HEK293 (cell line): ENCODE measurements around the gene MFSD2A.
A peak's percentile ranks its signal among the peaks of the same experiment; 100 is the strongest.

Experiments
- CTCF ChIA-PET: fragments of 350-600 bp; formaldehyde crosslinking; extraction: SDS; loops from one replicate; lab custom pipeline; 2021; ENCODE audit warnings: antibody characterized with exemption; lab: Yijun Ruan, JAX
- POLR2A ChIA-PET: fragments of 300-600 bp; formaldehyde crosslinking; extraction: SDS; loops from one replicate; lab custom pipeline; 2020; ENCODE audit warnings: antibody characterized with exemption, inconsistent platforms; lab: Yijun Ruan, JAX
- H3K27ac ChIP-seq: fragments of 200-500 bp; sonication (Bioruptor generic); 2 replicates; pipeline ENCODE4 v1.5.1; 2014; ENCODE audit warnings: low read depth, low read length, control low read depth, inconsistent platforms; ENCODE audit errors: extremely low read depth
- H3K36me3 ChIP-seq, 2 experiments: fragments of 200-500 bp in 1 of 2; sonication (Bioruptor generic) in 1 of 2; 1 replicate in 1 of 2; 2 replicates in 1 of 2; pipeline ENCODE4 v1.5.1; 2014 to 2017; ENCODE audit warnings: inconsistent platforms in 2 of 2, low read length in 2 of 2; ENCODE audit not compliant: control insufficient read depth in 2 of 2, insufficient read depth in 1 of 2
- H3K4me1 ChIP-seq: fragments of 200-500 bp; sonication (Bioruptor generic); 2 replicates; pipeline ENCODE4 v1.5.1; 2014; ENCODE audit warnings: mild to moderate bottlenecking, low read length, inconsistent platforms; ENCODE audit not compliant: control insufficient read depth, insufficient read depth
- H3K4me3 ChIP-seq: 2 replicates; pipeline ENCODE4 v1.5.1; 2011; ENCODE audit warnings: low read depth, mild to moderate bottlenecking, control low read depth, low read length, moderate library complexity
- H3K9me3 ChIP-seq: fragments of 200-500 bp; sonication (Bioruptor generic); 2 replicates; pipeline ENCODE4 v1.5.1; 2014; ENCODE audit warnings: low read depth, low read length, inconsistent platforms; ENCODE audit not compliant: control insufficient read depth, insufficient read depth
- GLIS1 ChIP-seq: fragments of 450-650 bp; formaldehyde crosslinking; IDR thresholded peaks from 2 replicates; pipeline ENCODE4 v1.5.1; 2016; ENCODE audit warnings: missing biosample characterization, missing genetic modification characterization
- HOXD13 ChIP-seq: sonication (generic); formaldehyde crosslinking; IDR thresholded peaks from 2 replicates; pipeline ENCODE4 v1.8.0; 2022; ENCODE audit warnings: missing genetic modification reagents, borderline replicate concordance
- MEIS1 ChIP-seq: sonication (generic); formaldehyde crosslinking; IDR thresholded peaks from 2 replicates; pipeline ENCODE4 v1.8.1; 2022; ENCODE audit warnings: missing genetic modification reagents, mild to moderate bottlenecking, borderline replicate concordance
- OVOL3 ChIP-seq: fragments of 450-650 bp; formaldehyde crosslinking; IDR thresholded peaks from 2 replicates; pipeline ENCODE4 v1.5.1; 2016; ENCODE audit warnings: missing biosample characterization, missing genetic modification characterization
- ZBTB1 ChIP-seq: fragments of 450-650 bp; formaldehyde crosslinking; IDR thresholded peaks from 2 replicates; pipeline ENCODE4 v1.5.1; 2016; ENCODE audit warnings: missing biosample characterization, missing genetic modification characterization
- ZBTB7A ChIP-seq: fragments of 450-650 bp; formaldehyde crosslinking; IDR thresholded peaks from 2 replicates; pipeline ENCODE4 v1.5.1; 2016; ENCODE audit warnings: low read depth, missing biosample characterization, missing genetic modification characterization
- ZNF202 ChIP-seq: fragments of 450-650 bp; formaldehyde crosslinking; IDR thresholded peaks from 2 replicates; pipeline ENCODE4 v1.5.1; 2016; ENCODE audit warnings: missing biosample characterization, missing genetic modification characterization, borderline replicate concordance
- ZNF223 ChIP-seq: fragments of 450-650 bp; formaldehyde crosslinking; IDR thresholded peaks from 2 replicates; pipeline ENCODE4 v1.5.1; 2016; ENCODE audit warnings: missing biosample characterization, missing genetic modification characterization
- ZNF24 ChIP-seq: fragments of 450-650 bp; formaldehyde crosslinking; IDR thresholded peaks from 2 replicates; pipeline ENCODE4 v1.5.1; 2016; ENCODE audit warnings: missing biosample characterization, missing genetic modification characterization
- ZNF350 ChIP-seq: fragments of 450-650 bp; formaldehyde crosslinking; IDR thresholded peaks from 2 replicates; pipeline ENCODE4 v1.5.0; 2017; ENCODE audit warnings: missing biosample characterization, mild to moderate bottlenecking, missing genetic modification characterization
- ZNF394 ChIP-seq: fragments of 450-650 bp; formaldehyde crosslinking; IDR thresholded peaks from 2 replicates; pipeline ENCODE4 v1.5.1; 2016; ENCODE audit warnings: missing biosample characterization, missing genetic modification characterization, mild to moderate bottlenecking, moderate library complexity, borderline replicate concordance
- ZNF514 ChIP-seq: fragments of 450-650 bp; formaldehyde crosslinking; IDR thresholded peaks from 2 replicates; pipeline ENCODE4 v1.5.1; 2016; ENCODE audit warnings: missing biosample characterization, missing genetic modification characterization
- ZNF560 ChIP-seq: fragments of 450-650 bp; formaldehyde crosslinking; IDR thresholded peaks from 2 replicates; pipeline ENCODE4 v1.5.1; 2017; ENCODE audit warnings: missing biosample characterization, missing genetic modification characterization, borderline replicate concordance
- ZNF639 ChIP-seq: fragments of 450-650 bp; formaldehyde crosslinking; IDR thresholded peaks from 2 replicates; pipeline ENCODE4 v1.5.1; 2016; ENCODE audit warnings: missing biosample characterization, missing genetic modification characterization
- ZNF701 ChIP-seq: fragments of 450-650 bp; formaldehyde crosslinking; IDR thresholded peaks from 2 replicates; pipeline ENCODE4 v1.5.1; 2016; ENCODE audit warnings: missing biosample characterization, missing genetic modification characterization
- ZNF76 ChIP-seq: fragments of 450-650 bp; formaldehyde crosslinking; IDR thresholded peaks from 2 replicates; pipeline ENCODE4; 2016; ENCODE audit warnings: low read depth, missing biosample characterization, missing genetic modification characterization, borderline replicate concordance
- ZNF792 ChIP-seq: fragments of 450-650 bp; formaldehyde crosslinking; IDR thresholded peaks from 2 replicates; pipeline ENCODE4 v1.5.1; 2016; ENCODE audit warnings: missing biosample characterization, missing genetic modification characterization
- ZNF843 ChIP-seq: fragments of 450-650 bp; formaldehyde crosslinking; IDR thresholded peaks from 2 replicates; pipeline ENCODE4 v1.5.1; 2016; ENCODE audit warnings: missing biosample characterization, missing genetic modification characterization
- TF ChIP-seq, protein P1 (sequence below): fragments of 450-650 bp; formaldehyde crosslinking; IDR thresholded peaks from 2 replicates; pipeline ENCODE4 v1.5.1; 2016; ENCODE audit warnings: missing biosample characterization, missing genetic modification characterization
- TF ChIP-seq, protein P2 (sequence below): fragments of 450-650 bp; formaldehyde crosslinking; conservative IDR thresholded peaks from 2 replicates; pipeline ENCODE4 v1.5.1; 2016; ENCODE audit warnings: low read depth, missing biosample characterization, missing genetic modification characterization

The MFSD2A gene

DNA sequence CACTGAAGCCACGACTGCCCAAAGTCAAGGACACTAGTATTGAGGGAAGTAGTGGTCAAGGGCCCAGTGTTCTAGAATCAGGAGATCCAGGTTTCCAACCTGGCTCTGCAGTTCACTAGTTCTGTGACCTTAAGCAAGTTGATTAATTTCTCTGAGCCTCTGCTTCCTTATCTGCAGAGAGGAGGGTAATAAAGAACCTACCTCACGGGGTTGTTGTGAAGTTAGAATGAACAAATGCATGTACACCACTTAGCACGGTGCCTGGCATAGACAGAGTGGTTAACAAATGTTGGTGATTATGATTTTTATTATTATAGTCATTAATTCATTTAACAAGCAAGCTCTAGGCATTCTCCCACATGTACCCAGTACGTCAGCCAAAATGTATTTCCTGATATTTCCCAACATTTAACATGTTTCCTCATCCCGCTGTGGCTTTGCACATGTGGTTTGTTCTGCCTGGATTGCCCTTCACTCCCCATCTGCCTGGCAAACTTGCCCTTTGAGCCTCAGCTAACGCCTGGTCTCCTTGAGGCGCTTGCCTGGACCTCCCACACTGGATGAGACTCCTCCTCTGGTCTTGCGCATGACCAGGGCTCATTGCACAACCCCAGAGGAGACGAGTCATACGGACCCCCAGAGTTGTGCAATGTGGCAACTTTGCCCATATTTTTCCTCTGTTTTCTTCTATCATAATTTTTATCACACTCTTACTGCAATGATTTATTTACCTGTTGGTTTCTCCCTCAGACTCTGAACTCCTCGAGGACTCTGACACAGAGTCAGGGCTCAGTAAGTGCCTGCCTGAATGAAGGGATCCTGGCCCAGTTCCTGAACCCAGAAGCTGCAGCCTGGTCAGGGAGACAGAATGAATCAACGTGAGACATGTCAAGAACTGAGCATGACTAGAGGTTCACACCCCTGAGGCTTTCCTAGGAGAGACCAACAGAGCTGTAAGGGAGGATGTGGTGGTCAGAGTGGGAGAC, 20.7 kb upstream of the MFSD2A start:
- TF ChIP-seq, protein P1, sequence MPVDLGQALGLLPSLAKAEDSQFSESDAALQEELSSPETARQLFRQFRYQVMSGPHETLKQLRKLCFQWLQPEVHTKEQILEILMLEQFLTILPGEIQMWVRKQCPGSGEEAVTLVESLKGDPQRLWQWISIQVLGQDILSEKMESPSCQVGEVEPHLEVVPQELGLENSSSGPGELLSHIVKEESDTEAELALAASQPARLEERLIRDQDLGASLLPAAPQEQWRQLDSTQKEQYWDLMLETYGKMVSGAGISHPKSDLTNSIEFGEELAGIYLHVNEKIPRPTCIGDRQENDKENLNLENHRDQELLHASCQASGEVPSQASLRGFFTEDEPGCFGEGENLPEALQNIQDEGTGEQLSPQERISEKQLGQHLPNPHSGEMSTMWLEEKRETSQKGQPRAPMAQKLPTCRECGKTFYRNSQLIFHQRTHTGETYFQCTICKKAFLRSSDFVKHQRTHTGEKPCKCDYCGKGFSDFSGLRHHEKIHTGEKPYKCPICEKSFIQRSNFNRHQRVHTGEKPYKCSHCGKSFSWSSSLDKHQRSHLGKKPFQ (tag by site-specific recombination): no peak
- TF ChIP-seq ZNF202 (tag by site-specific recombination) (no peak), ZBTB7A (tag by site-specific recombination) (no peak), GLIS1 (tag by site-specific recombination) (peak; percentile 44)
- no peaks in the 10 kb centered on the region for H3K9me3 ChIP-seq
- no peaks in the 10 kb centered on the region for H3K4me1 ChIP-seq
- POLR2A ChIA-PET: no interaction called here
- H3K36me3 ChIP-seq: no peaks in the 10 kb centered on the region
- no peak overlapping the region for H3K4me3 ChIP-seq
- CTCF ChIA-PET: interaction anchor here (0.7 to 1.6 kb wide), 8 partner anchors 8 to 742 kb away, joined by 3 to 8 read pairs (median 3); no protein-coding TSS in a partner anchor
- no peak overlapping the region for H3K27ac ChIP-seq

- Histone ChIP-seq H3K4me1 (no peaks in the 10 kb centered on the region), H3K9me3 (no peaks in the 10 kb centered on the region), H3K4me3 (no peak overlapping the region), H3K36me3 (no peaks in the 10 kb centered on the region), H3K27ac (no peak overlapping the region)
- ChIA-PET CTCF (interaction anchor here (1.1 kb wide), 1 partner anchor 12 kb away, joined by 3 read pairs; no protein-coding TSS in a partner anchor), POLR2A (no interaction called here)
- no peak for TF ChIP-seq ZNF350 (tag by site-specific recombination)
- TF ChIP-seq ZNF223: no peak
- no peak for TF ChIP-seq ZNF639
- no peak for TF ChIP-seq ZNF843 (tag by site-specific recombination)
- TF ChIP-seq ZNF792: no peak
- TF ChIP-seq ZNF24: no peak
- no peak for TF ChIP-seq OVOL3 (tag by site-specific recombination)
- no peak for TF ChIP-seq ZNF394
Observed at GRCh38 chr1:39936724-39937491, 18.0 kb upstream of the MFSD2A start.

GRCh38 chr1:39938856-39939255, 16.1 kb upstream of the MFSD2A start:
- Histone ChIP-seq H3K9me3 (no peaks in the 10 kb centered on the region), H3K27ac (no peak overlapping the region), H3K4me3 (no peak overlapping the region), H3K4me1 (no peaks in the 10 kb centered on the region), H3K36me3 (no peaks in the 10 kb centered on the region)
- CTCF ChIA-PET: no interaction called here
- POLR2A ChIA-PET: interaction anchor here (1.7 kb wide), 1 partner anchor 17 kb away, joined by 4 read pairs; no protein-coding TSS in a partner anchor
- TF ChIP-seq, protein P2, sequence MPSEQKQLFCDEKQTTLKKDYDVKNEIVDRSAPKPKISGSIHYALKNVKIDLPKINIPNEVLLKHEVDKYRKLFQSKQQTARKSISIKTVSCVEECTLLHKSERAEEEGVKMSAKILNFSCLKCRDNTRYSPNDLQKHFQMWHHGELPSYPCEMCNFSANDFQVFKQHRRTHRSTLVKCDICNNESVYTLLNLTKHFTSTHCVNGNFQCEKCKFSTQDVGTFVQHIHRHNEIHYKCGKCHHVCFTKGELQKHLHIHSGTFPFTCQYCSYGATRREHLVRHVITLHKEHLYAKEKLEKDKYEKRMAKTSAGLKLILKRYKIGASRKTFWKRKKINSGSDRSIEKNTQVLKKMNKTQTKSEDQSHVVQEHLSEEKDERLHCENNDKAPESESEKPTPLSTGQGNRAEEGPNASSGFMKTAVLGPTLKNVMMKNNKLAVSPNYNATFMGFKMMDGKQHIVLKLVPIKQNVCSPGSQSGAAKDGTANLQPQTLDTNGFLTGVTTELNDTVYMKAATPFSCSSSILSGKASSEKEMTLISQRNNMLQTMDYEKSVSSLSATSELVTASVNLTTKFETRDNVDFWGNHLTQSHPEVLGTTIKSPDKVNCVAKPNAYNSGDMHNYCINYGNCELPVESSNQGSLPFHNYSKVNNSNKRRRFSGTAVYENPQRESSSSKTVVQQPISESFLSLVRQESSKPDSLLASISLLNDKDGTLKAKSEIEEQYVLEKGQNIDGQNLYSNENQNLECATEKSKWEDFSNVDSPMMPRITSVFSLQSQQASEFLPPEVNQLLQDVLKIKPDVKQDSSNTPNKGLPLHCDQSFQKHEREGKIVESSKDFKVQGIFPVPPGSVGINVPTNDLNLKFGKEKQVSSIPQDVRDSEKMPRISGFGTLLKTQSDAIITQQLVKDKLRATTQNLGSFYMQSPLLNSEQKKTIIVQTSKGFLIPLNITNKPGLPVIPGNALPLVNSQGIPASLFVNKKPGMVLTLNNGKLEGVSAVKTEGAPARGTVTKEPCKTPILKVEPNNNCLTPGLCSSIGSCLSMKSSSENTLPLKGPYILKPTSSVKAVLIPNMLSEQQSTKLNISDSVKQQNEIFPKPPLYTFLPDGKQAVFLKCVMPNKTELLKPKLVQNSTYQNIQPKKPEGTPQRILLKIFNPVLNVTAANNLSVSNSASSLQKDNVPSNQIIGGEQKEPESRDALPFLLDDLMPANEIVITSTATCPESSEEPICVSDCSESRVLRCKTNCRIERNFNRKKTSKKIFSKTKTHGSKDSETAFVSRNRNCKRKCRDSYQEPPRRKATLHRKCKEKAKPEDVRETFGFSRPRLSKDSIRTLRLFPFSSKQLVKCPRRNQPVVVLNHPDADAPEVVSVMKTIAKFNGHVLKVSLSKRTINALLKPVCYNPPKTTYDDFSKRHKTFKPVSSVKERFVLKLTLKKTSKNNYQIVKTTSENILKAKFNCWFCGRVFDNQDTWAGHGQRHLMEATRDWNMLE (tag by site-specific recombination): no peak
- TF ChIP-seq ZNF76 (tag by site-specific recombination) (no peak), ZNF701 (tag by site-specific recombination) (no peak), ZNF560 (tag by site-specific recombination) (no peak), MEIS1 (no peak), ZNF639 (no peak), HOXD13 (CRISPR knock-in tag) (no peak), ZNF514 (tag by site-specific recombination) (no peak), ZBTB1 (no peak)
